Fibroblast of villous mesenchyme (primary cell): ENCODE measurements around the gene MCM8. TPM values are rescaled to one million over a fixed set of nuclear protein-coding genes. Genes with fewer than 3 reads are reported as not detected.

ENCODE experiments used
- DNase-seq: peaks from one replicate; pipeline ENCODE4 v3.0.0-alpha.2; 2010; ENCODE audit warnings: low read depth
- H3K4me3 ChIP-seq: 2 replicates; pipeline ENCODE4 v1.5.1; 2011; ENCODE audit warnings: low read depth, mild to moderate bottlenecking, low read length
- CTCF ChIP-seq: IDR thresholded peaks from 2 replicates; pipeline ENCODE4 v1.5.1; 2012; ENCODE audit warnings: low read depth, mild to moderate bottlenecking, low read length; ENCODE audit not compliant: insufficient read depth
- total RNA-seq: library from RNA; depleted of rRNA; stranded (reverse); fragments of >200 nt; gene quantifications from 2 replicates; pipeline ENCODE4 v1.2.3, GENCODE V29; 2012

MCM8 gene
- total RNA-seq, 1 donor: 13.0 TPM

- no peak for TF ChIP-seq CTCF
- no peak for DNase-seq
- H3K4me3 ChIP-seq: no peak overlapping the region
These were observed 19.5 kb downstream of the MCM8 start for GRCh38 chr20:5969940-5970339.

- no peak for TF ChIP-seq CTCF
- no peak for DNase-seq
- no peak overlapping the region for H3K4me3 ChIP-seq
These were observed 19.9 kb downstream of the MCM8 start for GRCh38 chr20:5970381-5970780.

GRCh38 chr20:5971203-5971602, 20.8 kb downstream of the MCM8 start:
- no peak overlapping the region for H3K4me3 ChIP-seq
- DNase-seq: no peak
- TF ChIP-seq CTCF: no peak

GRCh38 chr20:5973172-5973571, 22.7 kb downstream of the MCM8 start:
- DNase-seq: peak; percentile 15
- no peak for TF ChIP-seq CTCF

GRCh38 chr20:5973971-5974370, 23.5 kb downstream of the MCM8 start:
- TF ChIP-seq CTCF: no peak
- H3K4me3 ChIP-seq: no peak overlapping the region
- no peak for DNase-seq

More at GRCh38 chr20:5973172-5973571, 22.7 kb downstream of the MCM8 start:
- no peak overlapping the region for H3K4me3 ChIP-seq

- no peak for DNase-seq
- H3K4me3 ChIP-seq: no peak overlapping the region
- TF ChIP-seq CTCF: no peak
These were observed 24.1 kb downstream of the MCM8 start for GRCh38 chr20:5974531-5974930.

GRCh38 chr20:5975778-5976177, 25.3 kb downstream of the MCM8 start:
- no peak for DNase-seq
- no peak overlapping the region for H3K4me3 ChIP-seq
- TF ChIP-seq CTCF: no peak
